ENCODE results near the gene SORT1. TPM values are rescaled to one million over a fixed set of nuclear protein-coding genes. Genes with fewer than 3 reads are reported as not detected.

SORT1 gene
- total and polyA plus RNA-seq, 2 of the 13 experiments (the other 11 are each of a cell fraction or from before 2014, with no cell fraction given): 32.4 to 93.0 TPM

DNA sequence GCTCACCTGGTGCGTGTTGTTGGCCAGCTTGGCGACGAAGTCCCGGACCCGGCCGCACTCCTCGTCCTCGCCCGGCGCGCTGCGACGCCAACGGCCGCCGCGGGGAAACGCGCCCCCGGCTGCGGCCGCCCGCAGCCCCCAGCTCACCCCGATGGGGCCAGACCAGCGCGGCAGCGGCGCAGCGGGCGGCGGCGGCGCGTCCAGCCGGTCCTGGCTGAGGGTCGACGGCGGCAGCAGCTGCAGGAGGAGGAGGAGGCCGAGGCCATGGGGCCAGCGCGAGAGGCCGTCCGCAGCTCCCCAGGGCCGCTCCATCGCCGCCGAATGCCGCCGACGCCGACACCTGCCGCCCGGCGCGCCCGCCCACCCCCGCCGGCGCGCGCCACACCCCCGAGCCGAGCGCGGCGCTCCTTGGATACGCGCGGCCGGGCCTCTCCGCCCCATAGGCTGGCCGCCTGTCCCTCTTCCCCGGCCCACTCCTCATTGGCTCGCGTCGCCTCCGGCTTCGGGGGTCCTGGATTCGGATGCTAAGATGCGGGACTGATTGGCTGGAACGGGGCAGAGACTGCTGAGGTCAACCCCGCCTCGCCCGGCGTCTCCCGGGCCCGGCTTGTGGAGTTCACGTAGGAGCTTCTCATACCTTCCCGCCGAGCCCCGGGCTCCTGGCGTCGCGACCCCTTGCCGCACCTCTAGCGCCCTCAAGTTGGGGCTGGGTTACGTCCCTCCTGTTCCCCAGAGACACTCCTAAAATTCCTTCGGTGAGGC, at the start of gene SORT1 (continued):
- peak; percentile 87 for TF ChIP-seq KDM2A (CRISPR knock-in tag; IDR thresholded peaks at IDR 0.05; ENCODE audit: borderline replicate concordance, low read depth)
- peak; percentile 78 for TF ChIP-seq RAD21 (CRISPR knock-in tag; IDR thresholded peaks at IDR 0.05)
- TF ChIP-seq PHF5A (CRISPR knock-in tag; IDR thresholded peaks at IDR 0.05; ENCODE audit: low read depth, unreplicated experiment): no peak
- peak; percentile 55; the same call in 1 of the 2 replicates for TF ChIP-seq CHD2 (IDR thresholded peaks at IDR 0.05; ENCODE audit: low read depth, low read length)
- TF ChIP-seq ZSCAN9 (CRISPR knock-in tag; IDR thresholded peaks at IDR 0.05; ENCODE audit: borderline replicate concordance): peak; percentile 69; the same call in 1 of the 2 replicates
- TF ChIP-seq EP300 (IDR thresholded peaks at IDR 0.05; ENCODE audit: low read depth in 2 of 2, low read length in 2 of 2): no peak
- no peak for TF ChIP-seq EP300 (CRISPR knock-in tag; IDR thresholded peaks at IDR 0.05; ENCODE audit: borderline replicate concordance)
- no peak for TF ChIP-seq ETS1 (CRISPR knock-in tag; IDR thresholded peaks at IDR 0.05)
- TF ChIP-seq SNAI1 (CRISPR knock-in tag; IDR thresholded peaks at IDR 0.05; ENCODE audit: borderline replicate concordance): no peak
- TF ChIP-seq, protein P1, sequence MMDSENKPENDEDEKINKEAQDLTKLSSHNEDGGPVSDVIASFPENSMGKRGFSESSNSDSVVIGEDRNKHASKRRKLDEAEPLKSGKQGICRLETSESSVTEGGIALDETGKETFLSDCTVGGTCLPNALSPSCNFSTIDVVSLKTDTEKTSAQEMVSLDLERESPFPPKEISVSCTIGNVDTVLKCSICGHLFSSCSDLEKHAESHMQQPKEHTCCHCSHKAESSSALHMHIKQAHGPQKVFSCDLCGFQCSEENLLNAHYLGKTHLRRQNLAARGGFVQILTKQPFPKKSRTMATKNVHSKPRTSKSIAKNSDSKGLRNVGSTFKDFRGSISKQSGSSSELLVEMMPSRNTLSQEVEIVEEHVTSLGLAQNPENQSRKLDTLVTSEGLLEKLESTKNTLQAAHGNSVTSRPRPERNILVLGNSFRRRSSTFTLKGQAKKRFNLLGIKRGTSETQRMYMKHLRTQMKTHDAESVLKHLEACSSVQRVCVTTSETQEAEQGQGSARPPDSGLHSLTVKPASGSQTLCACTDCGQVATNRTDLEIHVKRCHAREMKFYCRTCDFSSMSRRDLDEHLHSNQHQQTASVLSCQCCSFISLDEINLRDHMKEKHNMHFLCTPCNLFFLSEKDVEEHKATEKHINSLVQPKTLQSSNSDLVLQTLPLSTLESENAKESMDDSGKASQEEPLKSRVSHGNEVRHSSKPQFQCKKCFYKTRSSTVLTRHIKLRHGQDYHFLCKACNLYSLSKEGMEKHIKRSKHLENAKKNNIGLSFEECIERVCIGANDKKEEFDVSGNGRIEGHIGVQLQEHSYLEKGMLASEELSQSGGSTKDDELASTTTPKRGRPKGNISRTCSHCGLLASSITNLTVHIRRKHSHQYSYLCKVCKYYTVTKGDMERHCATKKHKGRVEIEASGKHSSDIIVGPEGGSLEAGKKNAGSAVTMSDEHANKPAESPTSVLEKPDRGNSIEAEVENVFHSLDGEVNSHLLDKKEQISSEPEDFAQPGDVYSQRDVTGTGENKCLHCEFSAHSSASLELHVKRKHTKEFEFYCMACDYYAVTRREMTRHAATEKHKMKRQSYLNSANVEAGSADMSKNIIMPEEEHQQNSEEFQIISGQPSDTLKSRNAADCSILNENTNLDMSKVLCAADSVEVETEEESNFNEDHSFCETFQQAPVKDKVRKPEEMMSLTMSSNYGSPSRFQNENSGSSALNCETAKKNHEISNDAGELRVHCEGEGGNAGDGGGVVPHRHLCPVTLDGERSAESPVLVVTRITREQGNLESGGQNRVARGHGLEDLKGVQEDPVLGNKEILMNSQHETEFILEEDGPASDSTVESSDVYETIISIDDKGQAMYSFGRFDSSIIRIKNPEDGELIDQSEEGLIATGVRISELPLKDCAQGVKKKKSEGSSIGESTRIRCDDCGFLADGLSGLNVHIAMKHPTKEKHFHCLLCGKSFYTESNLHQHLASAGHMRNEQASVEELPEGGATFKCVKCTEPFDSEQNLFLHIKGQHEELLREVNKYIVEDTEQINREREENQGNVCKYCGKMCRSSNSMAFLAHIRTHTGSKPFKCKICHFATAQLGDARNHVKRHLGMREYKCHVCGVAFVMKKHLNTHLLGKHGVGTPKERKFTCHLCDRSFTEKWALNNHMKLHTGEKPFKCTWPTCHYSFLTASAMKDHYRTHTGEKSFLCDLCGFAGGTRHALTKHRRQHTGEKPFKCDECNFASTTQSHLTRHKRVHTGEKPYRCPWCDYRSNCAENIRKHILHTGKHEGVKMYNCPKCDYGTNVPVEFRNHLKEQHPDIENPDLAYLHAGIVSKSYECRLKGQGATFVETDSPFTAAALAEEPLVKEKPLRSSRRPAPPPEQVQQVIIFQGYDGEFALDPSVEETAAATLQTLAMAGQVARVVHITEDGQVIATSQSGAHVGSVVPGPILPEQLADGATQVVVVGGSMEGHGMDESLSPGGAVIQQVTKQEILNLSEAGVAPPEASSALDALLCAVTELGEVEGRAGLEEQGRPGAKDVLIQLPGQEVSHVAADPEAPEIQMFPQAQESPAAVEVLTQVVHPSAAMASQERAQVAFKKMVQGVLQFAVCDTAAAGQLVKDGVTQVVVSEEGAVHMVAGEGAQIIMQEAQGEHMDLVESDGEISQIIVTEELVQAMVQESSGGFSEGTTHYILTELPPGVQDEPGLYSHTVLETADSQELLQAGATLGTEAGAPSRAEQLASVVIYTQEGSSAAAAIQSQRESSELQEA (CRISPR knock-in tag; IDR thresholded peaks at IDR 0.05; ENCODE audit: not compliant biosample characterization): no peak
- no peak for TF ChIP-seq ZNF275 (CRISPR knock-in tag; IDR thresholded peaks at IDR 0.05; ENCODE audit: borderline replicate concordance)
- no peak; the same call in none of the 2 replicates for TF ChIP-seq HDAC2 (CRISPR knock-in tag; IDR thresholded peaks at IDR 0.05)
- TF ChIP-seq, protein P2, sequence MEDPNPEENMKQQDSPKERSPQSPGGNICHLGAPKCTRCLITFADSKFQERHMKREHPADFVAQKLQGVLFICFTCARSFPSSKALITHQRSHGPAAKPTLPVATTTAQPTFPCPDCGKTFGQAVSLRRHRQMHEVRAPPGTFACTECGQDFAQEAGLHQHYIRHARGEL (CRISPR knock-in tag; IDR thresholded peaks at IDR 0.05): no peak
- no peak for TF ChIP-seq NCOA1 (CRISPR knock-in tag; IDR thresholded peaks at IDR 0.05)
- no peak for TF ChIP-seq ELF1 (CRISPR knock-in tag; IDR thresholded peaks at IDR 0.05)
- TF ChIP-seq SCMH1 (CRISPR knock-in tag; IDR thresholded peaks at IDR 0.05; ENCODE audit: borderline replicate concordance): no peak
